T-helper 1 cell (primary cell): ENCODE data around the gene IL1R1.

Source experiments
- DNase-seq, 5 donors: peaks; one replicate each; pipeline ENCODE4 v3.0.0-alpha.2; 2012 to 2020

The IL1R1 gene

GRCh38 chr2:102177814-102178478, 35.4 kb downstream of the IL1R1 start:
- no peak for DNase-seq

DNA sequence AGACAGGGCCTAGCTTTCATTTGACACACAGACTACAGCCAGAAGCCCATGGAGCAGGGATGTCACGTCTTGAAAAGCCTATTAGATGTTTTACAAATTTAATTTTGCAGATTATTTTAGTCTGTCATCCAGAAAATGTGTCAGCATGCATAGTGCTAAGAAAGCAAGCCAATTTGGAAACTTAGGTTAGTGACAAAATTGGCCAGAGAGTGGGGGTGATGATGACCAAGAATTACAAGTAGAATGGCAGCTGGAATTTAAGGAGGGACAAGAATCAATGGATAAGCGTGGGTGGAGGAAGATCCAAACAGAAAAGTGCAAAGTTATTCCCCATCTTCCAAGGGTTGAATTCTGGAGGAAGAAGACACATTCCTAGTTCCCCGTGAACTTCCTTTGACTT, 36.5 kb downstream of the IL1R1 start:
- DNase-seq = no peak

- no peak for DNase-seq
These were observed 37.5 kb downstream of the IL1R1 start for GRCh38 chr2:102179788-102180686.

- DNase-seq = no peak
These were observed 38.1 kb downstream of the IL1R1 start for GRCh38 chr2:102180687-102180999.

- DNase-seq = no peak
These were observed 38.8 kb downstream of the IL1R1 start for GRCh38 chr2:102181376-102181775.

GRCh38 chr2:102181919-102182635, 39.5 kb downstream of the IL1R1 start:
- DNase-seq = no peak

DNA sequence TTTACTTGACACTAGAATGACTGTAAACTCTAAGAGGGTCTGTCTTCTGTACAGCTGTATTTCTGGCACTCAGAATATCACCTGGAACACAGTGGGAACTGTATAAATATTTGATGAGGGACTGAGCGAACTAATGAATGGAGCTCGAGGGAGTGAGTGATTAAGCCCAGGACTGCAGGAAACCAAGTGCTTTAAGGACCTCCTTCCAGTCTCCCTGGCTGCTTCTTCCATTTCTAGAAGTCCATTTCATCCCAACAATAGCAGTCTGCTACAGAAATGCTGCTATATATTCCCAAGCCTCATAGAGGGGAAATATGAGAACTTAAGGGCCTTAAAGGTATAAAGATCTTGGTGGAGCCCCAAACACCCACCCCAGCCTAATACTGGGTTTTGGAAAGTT, 41.5 kb downstream of the IL1R1 start:
- no peak for DNase-seq

DNA sequence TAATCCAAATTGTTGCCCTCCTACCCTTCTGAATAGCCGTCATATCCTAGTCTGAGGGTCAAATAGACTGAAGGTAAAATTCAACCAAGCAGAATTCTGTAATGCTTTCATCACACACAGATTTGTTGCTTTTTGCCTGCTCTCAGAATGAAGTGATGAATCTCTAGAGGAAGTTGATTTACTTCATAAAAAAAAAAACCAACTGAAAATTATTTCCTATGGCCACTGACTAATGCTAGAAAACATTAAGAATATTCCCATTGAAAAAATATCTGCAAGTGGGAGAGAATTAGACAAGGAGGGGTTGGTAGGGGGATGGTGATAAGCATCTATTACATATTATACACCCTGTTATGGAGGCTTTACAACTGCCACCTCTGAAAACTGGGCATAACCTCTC, 42.0 kb downstream of the IL1R1 start:
- no peak for DNase-seq

GRCh38 chr2:102185347-102185746, 42.8 kb downstream of the IL1R1 start:
- peak in 1 of 5 donors; percentile 11 for DNase-seq

DNA sequence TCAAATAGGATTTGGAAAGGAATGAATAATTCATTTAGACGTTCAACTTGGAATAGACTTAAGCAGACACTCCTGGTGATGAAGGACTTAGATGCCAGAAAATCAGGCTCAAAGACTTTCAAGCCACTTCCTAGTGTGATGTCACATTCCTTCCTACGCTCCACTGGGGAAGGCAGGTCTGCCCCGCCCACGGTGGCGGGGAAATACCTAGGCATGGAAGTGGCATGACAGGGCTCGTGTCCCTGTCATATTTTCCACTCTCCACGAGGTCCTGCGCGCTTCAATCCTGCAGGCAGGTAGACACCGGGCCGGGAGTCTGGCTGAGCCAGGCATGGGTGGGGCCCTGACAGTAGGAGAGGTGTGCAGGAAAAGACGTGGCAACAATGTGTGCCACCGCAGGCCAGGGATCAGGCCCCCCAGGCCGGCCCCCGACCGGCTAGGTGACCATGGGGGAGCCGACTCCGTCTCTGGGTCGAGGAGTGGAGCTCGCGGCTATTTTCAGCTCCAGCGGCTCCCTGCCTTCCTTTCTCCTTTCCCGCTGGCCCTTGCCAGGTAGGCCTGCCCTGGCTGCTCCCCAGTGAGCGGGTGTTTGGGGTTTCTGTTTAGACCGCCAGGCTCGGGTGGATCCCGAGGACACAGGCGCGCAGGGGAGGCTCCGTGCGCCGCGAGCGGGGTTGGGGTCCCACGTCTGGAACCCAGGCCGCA, 44.4 kb downstream of the IL1R1 start, which contains the start of gene IL1RL2:
IL1RL2 (plus strand) TSS at position 233 of the 705 bp plus-strand sequence. CDS start 845 bp downstream, outside the sequence.
- DNase-seq = no peak

GRCh38 chr2:102187496-102188150, 45.1 kb downstream of the IL1R1 start:
- DNase-seq = peak in 4 of 5 donors; percentile 10 to 26 (median 18)

GRCh38 chr2:102190430-102191107, 48.0 kb downstream of the IL1R1 start:
- no peak for DNase-seq

DNA sequence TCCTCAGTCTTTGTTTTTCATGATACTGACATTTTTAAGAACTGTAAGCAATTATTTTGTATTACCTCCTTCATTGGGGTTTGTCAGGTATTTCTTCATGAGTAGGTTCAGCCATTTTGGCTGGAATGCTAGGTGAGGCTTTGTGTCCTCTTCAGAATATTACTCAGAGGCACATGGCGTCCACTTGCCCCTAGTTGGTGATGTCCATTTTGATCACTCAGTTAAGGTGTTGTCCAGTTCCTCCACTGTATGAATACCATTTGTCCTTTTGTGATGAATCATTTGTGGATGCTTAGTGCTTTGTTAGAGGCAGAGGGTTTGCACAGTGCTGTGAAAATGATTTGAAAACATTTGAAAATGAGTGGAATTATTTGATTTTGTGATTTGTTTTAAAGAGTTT, 49.0 kb downstream of the IL1R1 start:
- DNase-seq = no peak

DNA sequence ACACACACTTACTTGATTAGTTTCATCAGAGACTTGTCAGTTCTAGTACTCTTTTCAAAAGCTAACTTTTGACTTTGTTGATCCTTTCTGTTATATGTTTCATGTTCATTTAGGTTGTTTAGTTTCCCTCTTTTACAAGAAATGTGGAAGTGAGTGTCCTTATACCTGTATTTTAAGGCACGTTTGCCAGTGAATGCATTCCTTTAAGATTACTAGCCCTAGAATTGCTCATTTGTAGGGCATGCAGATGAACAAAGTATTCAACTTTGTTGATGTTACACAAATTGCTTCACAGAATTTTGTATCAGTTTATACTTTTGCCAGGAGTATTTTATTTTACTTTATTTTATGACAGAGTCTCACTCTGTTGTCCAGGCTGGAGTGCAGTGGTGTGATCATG, 50.5 kb downstream of the IL1R1 start:
- DNase-seq = no peak

- no peak for DNase-seq
These were observed 52.2 kb downstream of the IL1R1 start for GRCh38 chr2:102194609-102195268.

DNA sequence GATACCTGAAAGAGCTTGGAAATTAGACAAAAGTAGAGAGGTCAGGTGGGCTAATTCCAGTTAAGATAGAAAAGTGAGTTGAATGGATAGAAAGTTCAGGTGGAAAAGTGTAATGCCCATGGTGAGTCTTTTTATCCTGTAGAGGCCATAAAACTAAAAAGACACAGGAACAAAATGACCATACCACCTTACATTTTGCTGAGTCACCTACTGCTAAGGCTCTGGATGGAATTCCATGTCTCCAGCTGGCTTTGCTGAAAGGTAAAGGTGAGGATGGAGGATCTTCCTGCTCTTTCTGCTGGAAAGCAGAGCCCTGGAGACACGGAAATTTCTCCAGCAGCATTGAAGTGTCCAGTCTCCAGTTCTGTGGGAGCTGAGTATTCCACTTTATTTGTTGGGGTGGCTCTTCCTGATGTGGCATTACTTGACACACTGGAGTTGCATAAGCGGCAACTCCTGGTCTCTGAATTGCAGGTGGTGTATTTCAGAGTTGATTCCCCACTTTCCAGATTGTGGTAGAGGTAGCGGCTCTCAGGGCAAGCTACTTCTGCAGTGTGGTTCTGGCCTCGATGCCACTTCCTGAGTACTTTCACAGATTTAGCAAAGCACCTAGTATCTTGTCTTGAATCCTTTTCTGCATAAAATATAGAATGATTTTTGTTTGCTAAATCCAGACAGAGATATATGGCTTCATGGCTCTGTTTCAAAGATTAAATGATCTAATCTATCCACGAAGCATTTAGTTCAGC, 55.0 kb downstream of the IL1R1 start:
- DNase-seq = peak in 1 of 5 donors; percentile 7

DNA sequence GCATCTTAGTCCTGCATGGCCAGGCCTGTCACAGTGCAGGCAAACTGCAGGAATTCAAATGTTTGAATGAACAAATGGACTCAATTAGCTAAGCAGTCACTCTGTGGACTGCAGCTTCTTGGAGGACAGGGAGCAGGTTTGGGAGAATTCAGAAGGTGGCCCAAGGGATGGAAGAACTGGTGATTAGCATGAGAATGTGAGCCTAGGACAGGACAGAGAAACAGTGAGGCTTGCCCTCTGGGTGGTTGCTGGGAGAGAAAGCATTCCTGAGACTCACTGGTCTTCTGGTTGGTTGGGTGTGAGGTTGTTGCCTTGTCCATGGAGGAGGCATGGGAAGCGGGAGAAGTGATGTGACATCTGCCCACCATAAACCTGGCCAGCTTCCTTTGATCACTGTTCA, 58.0 kb downstream of the IL1R1 start:
- no peak for DNase-seq

- no peak for DNase-seq
These were observed 62.1 kb downstream of the IL1R1 start for GRCh38 chr2:102204638-102205037.

- no peak for DNase-seq
These were observed 64.3 kb downstream of the IL1R1 start for GRCh38 chr2:102206666-102207341.

- DNase-seq = no peak
These were observed 66.2 kb downstream of the IL1R1 start for GRCh38 chr2:102208774-102209173.
